ENCODE data around the gene TRMO.

DNA sequence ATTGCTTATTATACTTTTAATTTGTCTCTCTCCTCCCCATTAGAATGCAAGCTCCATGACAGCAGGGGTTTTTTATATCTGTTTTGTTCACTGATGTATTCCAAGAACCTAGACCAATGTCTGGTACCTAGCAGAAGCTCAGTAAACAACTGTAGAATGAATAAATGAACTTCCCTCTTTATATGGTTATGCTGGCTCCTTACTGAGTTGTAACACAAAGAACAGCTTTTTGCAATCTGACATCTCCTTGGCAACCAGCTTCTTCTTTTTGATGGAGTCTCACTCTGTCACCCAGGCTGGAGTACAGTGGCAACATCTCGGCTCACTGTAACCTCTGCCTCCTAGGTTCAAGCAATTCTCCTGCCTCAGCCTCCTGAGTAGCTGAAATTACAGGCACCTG lies 13.6 kb downstream of the TRMO start:
- TF ChIP-seq POLR2AphosphoS5 (IDR thresholded peaks at IDR 0.05; ENCODE audit: low read depth, low read length) (no peak), POLR2A (IDR thresholded peaks at IDR 0.05; ENCODE audit: low read depth, low read length) (no peak), TAF1 (IDR thresholded peaks at IDR 0.05; ENCODE audit: low read depth, low read length) (no peak), POU2F2 (IDR thresholded peaks at IDR 0.05; ENCODE audit: low read depth, low read length) (no peak)
